Transverse colon (tissue), 4 donors: ENCODE data around the gene TMEM167A.

Experiments
- CTCF ChIP-seq, 5 experiments: fragments of 200-600 bp in 3 of 5; fragments of 450-650 bp in 2 of 5; sonication (generic) in 3 of 5; IDR thresholded peaks; 1 replicate in 2 of 5; 2 replicates in 3 of 5; pipeline ENCODE4 v1.5.1; 2016 to 2017; ENCODE audit warnings: antibody characterized with exemption in 5 of 5, inconsistent platforms in 3 of 5, mild to moderate bottlenecking in 2 of 5, moderate library complexity in 1 of 5
- EP300 ChIP-seq: sonication (generic); formaldehyde crosslinking; IDR thresholded peaks from one replicate; pipeline ENCODE4 v1.6.1; 2017; ENCODE audit warnings: antibody characterized with exemption, low read depth
- POLR2A ChIP-seq: fragments of 450-650 bp; IDR thresholded peaks from one replicate; pipeline ENCODE4 v1.6.1; 2016; ENCODE audit warnings: antibody characterized with exemption, mild to moderate bottlenecking, moderate library complexity
- POLR2AphosphoS5 ChIP-seq, 3 donors: sonication (generic); formaldehyde crosslinking; IDR thresholded peaks; one replicate each; pipeline ENCODE4 v1.6.1; 2016; ENCODE audit warnings: antibody characterized with exemption in 3 of 3

GRCh38 chr5:83009408-83009807 is 67.8 kb downstream of the TMEM167A start:
- no peak for TF ChIP-seq CTCF (IDR thresholded peaks at IDR 0.05)
- TF ChIP-seq POLR2AphosphoS5 (IDR thresholded peaks at IDR 0.05) = no peak
- no peak for TF ChIP-seq POLR2A
- TF ChIP-seq EP300 = no peak
